HCT116 (cell line): ENCODE data around the gene EIF2D. TPM values are rescaled to one million over a fixed set of nuclear protein-coding genes. Genes with fewer than 3 reads are reported as not detected.

ENCODE experiments used
- ATAC-seq: fragments of 200-7000 bp; cut with Tn5 transposase; 2 replicates; pipeline ENCODE4 v1.9.1; 2020; ENCODE audit warnings: mild to moderate bottlenecking, moderate library complexity
- BruUV-seq: library from RNA; stranded (reverse); fragments of 400-500 nt; replicated peaks from 2 replicates; lab custom pipeline; 2021; lab: Mats Ljungman, UMichigan
- CTCF ChIA-PET: fragments of 300-600 bp; sonication (Branson Sonifier 250); formaldehyde crosslinking; loops from one replicate; lab custom pipeline; 2021; ENCODE audit warnings: antibody characterized with exemption; lab: Charles Lee
- POLR2A ChIA-PET: fragments of 300-600, 350-600 bp; sonication (Branson Sonifier 250); formaldehyde crosslinking; loops from one replicate; lab custom pipeline; 2021; ENCODE audit warnings: antibody characterized with exemption; lab: Charles Lee
- RAD21 ChIA-PET, 2 experiments: fragments of 300-600 bp; sonication (Branson Sonifier 250); formaldehyde crosslinking; loops; one replicate each; lab custom pipeline; 2023; ENCODE audit warnings: low total read pairs in 2 of 2; ENCODE audit not compliant: uncharacterized antibody in 2 of 2, unreplicated experiment in 2 of 2, low non-redundant PET in 1 of 2; lab: Charles Lee
- DNase-seq: peaks from one replicate; pipeline ENCODE4 v3.0.0-alpha.2; 2010; ENCODE audit warnings: low read depth, low spot score
- H2AFZ ChIP-seq: fragments of 200-600 bp; shearing (Covaris generic), sonication (generic); 2 replicates; pipeline ENCODE4 v1.6.1; 2017; ENCODE audit warnings: low read depth, mixed run types, mixed read lengths, antibody characterized with exemption, low read length; ENCODE audit not compliant: poor library complexity, severe bottlenecking
- H3K27ac ChIP-seq: 2 replicates; pipeline ENCODE4 v1.5.1; 2012; ENCODE audit warnings: low read depth, low read length
- H3K27me3 ChIP-seq: fragments of 200-600 bp; sonication (generic); 2 replicates; pipeline ENCODE4 v1.6.1; 2016; ENCODE audit warnings: mixed run types, low read length, mixed read lengths; ENCODE audit not compliant: insufficient read depth
- H3K36me3 ChIP-seq, 2 experiments: fragments of 200-500 bp in 1 of 2; fragments of 200-600 bp in 1 of 2; sonication (Bioruptor generic) in 1 of 2; sonication (generic) in 1 of 2; 2 replicates each; pipeline versions ENCODE4 v1.5.1 to v1.6.1; 2014 to 2016; ENCODE audit warnings: low read length in 2 of 2, inconsistent platforms in 1 of 2, mixed read lengths in 1 of 2, mixed run types in 1 of 2; ENCODE audit not compliant: insufficient read depth in 2 of 2, control insufficient read depth in 1 of 2
- H3K4me1 ChIP-seq, 2 experiments: fragments of 200-600 bp in 1 of 2; sonication (generic) in 1 of 2; 2 replicates each; pipeline versions ENCODE4 v1.5.1 to v1.6.1; 2012 to 2017; ENCODE audit warnings: low read length in 2 of 2, inconsistent platforms in 1 of 2, mild to moderate bottlenecking in 1 of 2, mixed read lengths in 1 of 2, mixed run types in 1 of 2, moderate library complexity in 1 of 2; ENCODE audit not compliant: insufficient read depth in 2 of 2, control insufficient read depth in 1 of 2
- H3K4me2 ChIP-seq: fragments of 200-600 bp; sonication (generic); 2 replicates; pipeline ENCODE4 v1.6.1; 2017; ENCODE audit warnings: mixed run types, low read length, mixed read lengths
- H3K4me3 ChIP-seq, 2 experiments: fragments of 200-600 bp in 1 of 2; sonication (generic) in 1 of 2; replicated peaks in 1 of 2; 2 replicates each; pipeline ENCODE4 v1.5.1; 2011 to 2016; ENCODE audit warnings: low read length in 2 of 2, control low read depth in 1 of 2, low read depth in 1 of 2, mild to moderate bottlenecking in 1 of 2, mixed read lengths in 1 of 2, mixed run types in 1 of 2
- H3K79me2 ChIP-seq: fragments of 200-600 bp; sonication (generic); 2 replicates; pipeline ENCODE4 v1.6.1; 2017; ENCODE audit warnings: mild to moderate bottlenecking, mixed run types, low read length, moderate library complexity, mixed read lengths; ENCODE audit not compliant: insufficient read depth
- H3K9ac ChIP-seq: fragments of 200-600 bp; sonication (generic); 2 replicates; pipeline ENCODE4 v1.6.1; 2016; ENCODE audit warnings: low read length, mixed read lengths
- H3K9me2 ChIP-seq: fragments of 200-600 bp; sonication (generic), shearing (Covaris generic); 2 replicates; pipeline ENCODE4 v1.6.1; 2017; ENCODE audit warnings: mixed run types, mild to moderate bottlenecking, moderate library complexity; ENCODE audit not compliant: insufficient read depth
- H3K9me3 ChIP-seq, 2 experiments: fragments of 200-500 bp in 1 of 2; fragments of 200-600 bp in 1 of 2; sonication (Bioruptor generic) in 1 of 2; sonication (generic) in 1 of 2; 2 replicates each; pipeline ENCODE4 v1.6.1; 2014 to 2017; ENCODE audit warnings: low read length in 2 of 2, mixed read lengths in 2 of 2, inconsistent platforms in 1 of 2, low read depth in 1 of 2, mild to moderate bottlenecking in 1 of 2, mixed run types in 1 of 2, moderate library complexity in 1 of 2; ENCODE audit not compliant: control insufficient read depth in 1 of 2, insufficient read depth in 1 of 2
- H4K20me1 ChIP-seq: fragments of 200-600 bp; sonication (generic), shearing (Covaris generic); 2 replicates; pipeline ENCODE4 v1.6.1; 2017; ENCODE audit warnings: mixed run types, mild to moderate bottlenecking, moderate library complexity; ENCODE audit not compliant: insufficient read depth
- CEBPB ChIP-seq: IDR thresholded peaks from 2 replicates; pipeline ENCODE4 v1.6.1; 2012; ENCODE audit warnings: low read depth
- EZH2 ChIP-seq: fragments of 200-600 bp; sonication (generic); IDR thresholded peaks from 2 replicates; pipeline ENCODE4 v1.6.1; 2017; ENCODE audit warnings: antibody characterized with exemption, mixed run types
- POLR2A ChIP-seq: IDR thresholded peaks from 2 replicates; pipeline ENCODE4 v1.7.0; 2011; ENCODE audit warnings: borderline replicate concordance; ENCODE audit not compliant: insufficient read depth, insufficient read length; ENCODE audit errors: extremely low read depth
- RAD21 ChIP-seq: IDR thresholded peaks from 2 replicates; pipeline ENCODE4 v1.6.1; 2012; ENCODE audit warnings: low read depth, mild to moderate bottlenecking
- SIN3A ChIP-seq: IDR thresholded peaks from 2 replicates; pipeline ENCODE4 v1.6.1; 2012; ENCODE audit warnings: low read depth
- SP1 ChIP-seq: IDR thresholded peaks from 2 replicates; pipeline ENCODE4 v1.6.1; 2012; ENCODE audit warnings: low read depth
- TCF7L2 ChIP-seq: IDR thresholded peaks from 2 replicates; pipeline ENCODE4 v1.7.0; 2011; ENCODE audit warnings: borderline replicate concordance, inconsistent platforms; ENCODE audit not compliant: insufficient read depth, insufficient read length; ENCODE audit errors: extremely low read depth
- ZFX ChIP-seq: fragments of 450-650 bp; IDR thresholded peaks from 2 replicates; pipeline ENCODE4 v1.6.1; 2017
- intact Hi-C: fragments of 100-400 bp; cut with micrococcal nuclease; formaldehyde crosslinking; loops from 2 replicates; pipeline ENCODE4 v1.10.0; 2022
- total RNA-seq: library from RNA; stranded (reverse); gene quantifications from one replicate; pipeline ENCODE4 v1.2.1, GENCODE V29; 2021; ENCODE audit not compliant: unreplicated experiment
- TF ChIP-seq, protein P1 (sequence below): IDR thresholded peaks from 2 replicates; pipeline ENCODE4 v1.6.1; 2012
- TF ChIP-seq, protein P2 (sequence below), 3 experiments: fragments of 200-600 bp in 1 of 3; sonication (generic) in 1 of 3; IDR thresholded peaks in 2 of 3; conservative IDR thresholded peaks in 1 of 3; 2 replicates each; pipeline ENCODE4 v1.5.1; 2012 to 2017; ENCODE audit warnings: low read depth in 2 of 3, low read length in 2 of 3, antibody characterized with exemption in 1 of 3, borderline replicate concordance in 1 of 3, control low read depth in 1 of 3, mild to moderate bottlenecking in 1 of 3, mixed read lengths in 1 of 3, mixed run types in 1 of 3, moderate library complexity in 1 of 3; ENCODE audit not compliant: insufficient read depth in 1 of 3
- TF ChIP-seq, protein P3 (sequence below): IDR thresholded peaks from 2 replicates; pipeline ENCODE4 v1.6.1; 2012
- TF ChIP-seq, protein P4 (sequence below): IDR thresholded peaks from 2 replicates; pipeline ENCODE4 v1.6.1; 2012; ENCODE audit warnings: low read depth

EIF2D gene
- total RNA-seq, 1 experiment from 2014 or later: 54.8 TPM

DNA sequence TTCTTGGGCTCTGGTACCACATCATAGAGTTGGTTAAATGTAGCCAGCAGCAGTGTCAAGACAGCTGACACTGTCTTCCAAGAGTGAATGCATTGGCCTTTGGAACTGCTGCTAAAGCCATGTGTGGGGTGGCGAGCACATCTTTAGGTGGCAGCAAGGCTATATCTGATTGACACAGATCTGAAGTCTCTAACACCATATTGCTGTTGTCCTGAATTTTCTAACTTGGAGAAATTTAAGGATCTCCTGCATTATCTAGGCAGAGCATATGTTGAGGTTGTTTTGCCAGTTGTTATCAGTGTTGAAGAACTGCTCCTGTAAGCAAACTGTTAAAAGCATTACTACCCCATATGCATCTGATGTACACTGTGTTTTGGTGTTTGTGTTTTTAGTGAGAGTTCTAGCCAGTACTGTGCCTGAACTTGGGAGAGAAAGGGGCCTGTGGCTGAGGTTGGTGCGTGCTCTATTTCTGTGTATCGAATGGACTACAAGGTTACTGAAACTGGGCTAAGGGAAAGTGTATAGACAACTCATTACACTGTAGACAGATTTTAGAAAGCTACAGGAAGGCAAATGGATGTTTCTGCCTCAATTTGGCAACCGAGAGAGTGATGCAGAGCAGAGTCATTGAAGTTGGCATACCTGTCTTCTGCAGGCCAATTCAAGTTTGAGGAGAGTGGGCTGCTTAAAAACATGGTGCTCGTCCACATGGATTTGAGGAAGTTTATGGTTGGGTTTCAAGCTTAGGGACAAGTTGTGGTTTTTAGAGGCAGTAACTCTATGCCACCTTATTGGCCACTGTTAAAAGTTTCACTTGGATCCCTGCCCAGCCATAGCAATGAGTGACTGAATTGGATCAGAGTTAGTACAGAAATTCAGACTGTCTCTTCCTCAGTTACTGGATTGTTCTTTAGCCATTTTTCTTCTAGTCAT lies 40.0 kb upstream of the EIF2D start:
- H3K36me3 ChIP-seq: peaks cover 0 to 4% of the 10 kb centered on the region in 2 experiments; a peak in 1 of 4 replicates
- POLR2A ChIA-PET: no interaction called here
- H3K9ac ChIP-seq: no peak overlapping the region
- no peak overlapping the region for H3K4me2 ChIP-seq
- H3K9me3 ChIP-seq: no peaks in the 10 kb centered on the region
- intact Hi-C loops: no loop called here
- no peak for TF ChIP-seq RAD21
- TF ChIP-seq, all 23 proteins: peak for 0
- CTCF ChIA-PET: no interaction called here
- H3K27ac ChIP-seq: no peak overlapping the region
- no peaks in the 10 kb centered on the region for H3K79me2 ChIP-seq
- DNase-seq: no peak
- no TSS peak for BruUV-seq
- no peaks in the 10 kb centered on the region for H3K4me1 ChIP-seq
- no peaks in the 10 kb centered on the region for H3K9me2 ChIP-seq
- RAD21 ChIA-PET: no interaction called here
- H4K20me1 ChIP-seq: no peaks in the 10 kb centered on the region
- no peak overlapping the region for H3K4me3 ChIP-seq
- H2AFZ ChIP-seq: no peak overlapping the region
- ATAC-seq: no peak
- no peaks in the 10 kb centered on the region for H3K27me3 ChIP-seq

DNA sequence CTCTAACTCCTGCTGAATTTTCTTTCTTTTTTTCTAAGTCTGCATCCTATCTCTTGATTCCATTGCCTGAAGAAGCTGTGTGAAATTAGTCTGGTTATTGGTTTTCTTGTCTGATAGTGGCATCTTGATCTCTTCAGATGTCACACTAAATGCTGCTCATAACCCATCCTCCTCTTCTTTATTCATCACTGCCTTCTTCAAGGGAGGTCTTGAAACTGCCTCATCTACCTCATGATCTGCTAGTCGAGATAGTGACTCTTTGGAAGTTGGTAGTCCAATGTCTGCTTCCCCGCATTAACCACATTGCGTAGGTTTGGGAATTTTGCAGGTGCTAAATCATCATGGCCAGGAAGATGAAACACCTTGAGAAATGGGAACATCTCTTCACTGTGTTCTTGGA lies 38.7 kb upstream of the EIF2D start:
- CTCF ChIA-PET: no interaction called here
- Histone ChIP-seq H3K4me2 (no peak overlapping the region), H3K4me3 (no peak overlapping the region), H2AFZ (no peak overlapping the region), H3K9ac (no peak overlapping the region), H3K27me3 (no peaks in the 10 kb centered on the region), H3K36me3 (peaks cover 0 to 5% of the 10 kb centered on the region in 2 experiments; a peak in 1 of 4 replicates), H3K79me2 (no peaks in the 10 kb centered on the region), H3K4me1 (no peaks in the 10 kb centered on the region), H4K20me1 (no peaks in the 10 kb centered on the region), H3K27ac (no peak overlapping the region), H3K9me3 (no peaks in the 10 kb centered on the region), H3K9me2 (no peaks in the 10 kb centered on the region)
- RAD21 ChIA-PET: no interaction called here
- no peak for DNase-seq
- no TSS peak for BruUV-seq
- POLR2A ChIA-PET: no interaction called here
- ATAC-seq: no peak
- intact Hi-C loops: no loop called here
- TF ChIP-seq RAD21: no peak
- no peak for TF ChIP-seq SIN3A
- TF ChIP-seq, protein P1, sequence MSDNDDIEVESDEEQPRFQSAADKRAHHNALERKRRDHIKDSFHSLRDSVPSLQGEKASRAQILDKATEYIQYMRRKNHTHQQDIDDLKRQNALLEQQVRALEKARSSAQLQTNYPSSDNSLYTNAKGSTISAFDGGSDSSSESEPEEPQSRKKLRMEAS: no peak
- TF ChIP-seq CEBPB: no peak
- no peak for TF ChIP-seq SP1
- TF ChIP-seq TCF7L2: no peak
- no peak for TF ChIP-seq ZFX
- TF ChIP-seq, protein P2, sequence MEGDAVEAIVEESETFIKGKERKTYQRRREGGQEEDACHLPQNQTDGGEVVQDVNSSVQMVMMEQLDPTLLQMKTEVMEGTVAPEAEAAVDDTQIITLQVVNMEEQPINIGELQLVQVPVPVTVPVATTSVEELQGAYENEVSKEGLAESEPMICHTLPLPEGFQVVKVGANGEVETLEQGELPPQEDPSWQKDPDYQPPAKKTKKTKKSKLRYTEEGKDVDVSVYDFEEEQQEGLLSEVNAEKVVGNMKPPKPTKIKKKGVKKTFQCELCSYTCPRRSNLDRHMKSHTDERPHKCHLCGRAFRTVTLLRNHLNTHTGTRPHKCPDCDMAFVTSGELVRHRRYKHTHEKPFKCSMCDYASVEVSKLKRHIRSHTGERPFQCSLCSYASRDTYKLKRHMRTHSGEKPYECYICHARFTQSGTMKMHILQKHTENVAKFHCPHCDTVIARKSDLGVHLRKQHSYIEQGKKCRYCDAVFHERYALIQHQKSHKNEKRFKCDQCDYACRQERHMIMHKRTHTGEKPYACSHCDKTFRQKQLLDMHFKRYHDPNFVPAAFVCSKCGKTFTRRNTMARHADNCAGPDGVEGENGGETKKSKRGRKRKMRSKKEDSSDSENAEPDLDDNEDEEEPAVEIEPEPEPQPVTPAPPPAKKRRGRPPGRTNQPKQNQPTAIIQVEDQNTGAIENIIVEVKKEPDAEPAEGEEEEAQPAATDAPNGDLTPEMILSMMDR (IDR thresholded peaks at IDR 0.05 in 2 of 3, conservative IDR thresholded peaks at IDR 0.05 in 1 of 3; ENCODE audit: borderline replicate concordance in 1 of 3, insufficient read depth in 1 of 3, low read depth in 2 of 3, low read length in 2 of 3): no peak
- no peak for TF ChIP-seq POLR2A
- TF ChIP-seq, protein P3, sequence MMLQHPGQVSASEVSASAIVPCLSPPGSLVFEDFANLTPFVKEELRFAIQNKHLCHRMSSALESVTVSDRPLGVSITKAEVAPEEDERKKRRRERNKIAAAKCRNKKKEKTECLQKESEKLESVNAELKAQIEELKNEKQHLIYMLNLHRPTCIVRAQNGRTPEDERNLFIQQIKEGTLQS: no peak
- TF ChIP-seq, protein P4, sequence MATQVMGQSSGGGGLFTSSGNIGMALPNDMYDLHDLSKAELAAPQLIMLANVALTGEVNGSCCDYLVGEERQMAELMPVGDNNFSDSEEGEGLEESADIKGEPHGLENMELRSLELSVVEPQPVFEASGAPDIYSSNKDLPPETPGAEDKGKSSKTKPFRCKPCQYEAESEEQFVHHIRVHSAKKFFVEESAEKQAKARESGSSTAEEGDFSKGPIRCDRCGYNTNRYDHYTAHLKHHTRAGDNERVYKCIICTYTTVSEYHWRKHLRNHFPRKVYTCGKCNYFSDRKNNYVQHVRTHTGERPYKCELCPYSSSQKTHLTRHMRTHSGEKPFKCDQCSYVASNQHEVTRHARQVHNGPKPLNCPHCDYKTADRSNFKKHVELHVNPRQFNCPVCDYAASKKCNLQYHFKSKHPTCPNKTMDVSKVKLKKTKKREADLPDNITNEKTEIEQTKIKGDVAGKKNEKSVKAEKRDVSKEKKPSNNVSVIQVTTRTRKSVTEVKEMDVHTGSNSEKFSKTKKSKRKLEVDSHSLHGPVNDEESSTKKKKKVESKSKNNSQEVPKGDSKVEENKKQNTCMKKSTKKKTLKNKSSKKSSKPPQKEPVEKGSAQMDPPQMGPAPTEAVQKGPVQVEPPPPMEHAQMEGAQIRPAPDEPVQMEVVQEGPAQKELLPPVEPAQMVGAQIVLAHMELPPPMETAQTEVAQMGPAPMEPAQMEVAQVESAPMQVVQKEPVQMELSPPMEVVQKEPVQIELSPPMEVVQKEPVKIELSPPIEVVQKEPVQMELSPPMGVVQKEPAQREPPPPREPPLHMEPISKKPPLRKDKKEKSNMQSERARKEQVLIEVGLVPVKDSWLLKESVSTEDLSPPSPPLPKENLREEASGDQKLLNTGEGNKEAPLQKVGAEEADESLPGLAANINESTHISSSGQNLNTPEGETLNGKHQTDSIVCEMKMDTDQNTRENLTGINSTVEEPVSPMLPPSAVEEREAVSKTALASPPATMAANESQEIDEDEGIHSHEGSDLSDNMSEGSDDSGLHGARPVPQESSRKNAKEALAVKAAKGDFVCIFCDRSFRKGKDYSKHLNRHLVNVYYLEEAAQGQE: no peak
- no peak for TF ChIP-seq EZH2
